Endothelial cell of umbilical vein (primary cell): Measurements from ENCODE around the gene RAD51B. TPM values are rescaled to one million over a fixed set of nuclear protein-coding genes. Genes with fewer than 3 reads are reported as not detected.
"Not testable (repeated sequence)": the region's sequence is repeated elsewhere in the genome, so short reads cannot be mapped to it uniquely, and the experiment has no call there.

Experiments used
- BruUV-seq: library from RNA; stranded (reverse); fragments of 400-500 nt; replicated peaks from 2 replicates; lab custom pipeline; 2021; lab: Mats Ljungman, UMichigan
- CTCF ChIA-PET: fragments of 300-600, 350-600 bp; sonication (Branson Sonifier 250); formaldehyde crosslinking; loops from one replicate; lab custom pipeline; 2021; ENCODE audit warnings: antibody characterized with exemption, inconsistent platforms; lab: Charles Lee
- POLR2A ChIA-PET: fragments of 300-600, 350-600 bp; sonication (Branson Sonifier 250); formaldehyde crosslinking; loops from one replicate; lab custom pipeline; 2021; ENCODE audit warnings: antibody characterized with exemption, inconsistent platforms; lab: Charles Lee
- DNase-seq: peaks from one replicate; pipeline ENCODE4 v3.0.0-alpha.2; 2011; ENCODE audit warnings: low read depth, low spot score
- FAIRE-seq: peaks from 2 replicates; lab custom pipeline; 2011; peaks lifted over from hg19 to GRCh38; lab: Jason Lieb, UNC
- H2AFZ ChIP-seq: 2 replicates; pipeline ENCODE4 v1.6.0; 2012; ENCODE audit warnings: low read depth, low read length, control low read depth, inconsistent platforms
- H3K27ac ChIP-seq: 2 replicates; pipeline ENCODE4 v1.5.1; 2011; ENCODE audit warnings: low read depth, mild to moderate bottlenecking, control low read depth, low read length, moderate library complexity; ENCODE audit not compliant: insufficient read depth
- H3K27me3 ChIP-seq, 2 experiments: 2 replicates each; pipeline versions ENCODE4 v1.6.0 to v1.6.1; 2011; ENCODE audit warnings: low read length in 2 of 2, mixed read lengths in 1 of 2; ENCODE audit not compliant: control insufficient read depth in 2 of 2, insufficient read depth in 2 of 2
- H3K36me3 ChIP-seq, 2 experiments: 2 replicates in 1 of 2; 3 replicates in 1 of 2; pipeline ENCODE4 v1.5.1; 2011; ENCODE audit warnings: low read length in 2 of 2, mild to moderate bottlenecking in 1 of 2, moderate library complexity in 1 of 2; ENCODE audit not compliant: control insufficient read depth in 2 of 2, insufficient read depth in 2 of 2; ENCODE audit errors: extremely low read depth in 1 of 2
- H3K4me1 ChIP-seq: 3 replicates; pipeline ENCODE4 v1.5.1; 2011; ENCODE audit warnings: mild to moderate bottlenecking, low read length; ENCODE audit not compliant: control insufficient read depth, insufficient read depth; ENCODE audit errors: extremely low read depth
- H3K4me2 ChIP-seq: 2 replicates; pipeline ENCODE4 v1.6.1; 2011; ENCODE audit warnings: low read length, control low read depth, mixed read lengths; ENCODE audit not compliant: insufficient read depth
- H3K4me3 ChIP-seq, 3 experiments: fragments of 200-600 bp in 1 of 3; sonication (generic), shearing (Covaris generic) in 1 of 3; replicated peaks in 1 of 3; 2 replicates each; pipeline ENCODE4 v1.5.1; 2011 to 2016; ENCODE audit warnings: control low read depth in 3 of 3, low read length in 3 of 3, mild to moderate bottlenecking in 2 of 3, inconsistent platforms in 1 of 3, low read depth in 1 of 3, moderate library complexity in 1 of 3; ENCODE audit not compliant: insufficient read depth in 1 of 3
- H3K79me2 ChIP-seq: 2 replicates; pipeline ENCODE4 v1.6.0; 2012; ENCODE audit warnings: low read length, inconsistent platforms; ENCODE audit not compliant: control insufficient read depth, insufficient read depth
- H3K9ac ChIP-seq: replicated peaks from 2 replicates; pipeline ENCODE3; 2011; ENCODE audit warnings: low read length, control low read depth; ENCODE audit not compliant: insufficient read depth; ENCODE audit errors: extremely low read depth
- H3K9me1 ChIP-seq: replicated peaks from 3 replicates; pipeline ENCODE4 v1.6.0; 2011; ENCODE audit warnings: mild to moderate bottlenecking, low read length; ENCODE audit not compliant: control insufficient read depth, insufficient read depth; ENCODE audit errors: extremely low read depth
- H3K9me3 ChIP-seq: replicated peaks from 2 replicates; pipeline ENCODE4 v1.5.1; 2012; ENCODE audit warnings: low read length, inconsistent platforms; ENCODE audit not compliant: control insufficient read depth, insufficient read depth
- H4K20me1 ChIP-seq: replicated peaks from 2 replicates; pipeline ENCODE3; 2011; ENCODE audit warnings: mild to moderate bottlenecking, low read length; ENCODE audit not compliant: control insufficient read depth, insufficient read depth; ENCODE audit errors: extremely low read depth
- CTCF ChIP-seq, 2 donors: IDR thresholded peaks; 1 replicate in 1 of 2; 2 replicates in 1 of 2; pipeline ENCODE4 v1.5.1; 2011; ENCODE audit warnings: low read length in 2 of 2, mild to moderate bottlenecking in 2 of 2, moderate library complexity in 2 of 2, control low read depth in 1 of 2, inconsistent platforms in 1 of 2, low read depth in 1 of 2; ENCODE audit not compliant: insufficient read depth in 1 of 2; ENCODE audit errors: extremely low read depth in 1 of 2
- EZH2 ChIP-seq: IDR thresholded peaks from 2 replicates; pipeline ENCODE4 v1.6.1; 2012; ENCODE audit warnings: borderline replicate concordance, low read depth, mild to moderate bottlenecking, moderate library complexity, low read length, inconsistent platforms; ENCODE audit not compliant: severe bottlenecking
- FOS ChIP-seq: IDR thresholded peaks from 2 replicates; pipeline ENCODE4 v1.6.1; 2011; ENCODE audit warnings: mild to moderate bottlenecking, low read length, moderate library complexity, borderline replicate concordance; ENCODE audit not compliant: insufficient read depth
- GATA2 ChIP-seq: IDR thresholded peaks from 2 replicates; pipeline ENCODE4 v1.7.0; 2011; ENCODE audit warnings: low read depth, mild to moderate bottlenecking, moderate library complexity, mixed read lengths, low read length; ENCODE audit not compliant: insufficient read length, insufficient read depth
- JUN ChIP-seq: IDR thresholded peaks from 2 replicates; pipeline ENCODE4 v1.6.1; 2011; ENCODE audit warnings: borderline replicate concordance, low read depth; ENCODE audit not compliant: insufficient read length, insufficient read depth
- MAX ChIP-seq: IDR thresholded peaks from 2 replicates; pipeline ENCODE4 v1.6.1; 2011; ENCODE audit not compliant: insufficient read depth, insufficient read length
- MYC ChIP-seq: IDR thresholded peaks from one replicate; pipeline ENCODE4 v1.6.1; 2011; ENCODE audit warnings: mild to moderate bottlenecking, low read depth, low read length
- POLR2A ChIP-seq: IDR thresholded peaks from 2 replicates; pipeline ENCODE4 v1.6.1; 2012; ENCODE audit warnings: low read depth, mild to moderate bottlenecking, control low read depth, low read length
- POLR2AphosphoS5 ChIP-seq: IDR thresholded peaks from 2 replicates; pipeline ENCODE4 v1.6.1; 2012; ENCODE audit warnings: low read depth, mild to moderate bottlenecking, control low read depth, low read length, moderate library complexity; ENCODE audit not compliant: insufficient read depth
- dilution Hi-C: fragments of 300-500 bp; cut with MboI; formaldehyde crosslinking; loops from one replicate; pipeline ENCODE4 v1.15.0; 2019; ENCODE audit warnings: low sequenced_read_pairs; ENCODE audit not compliant: extremely low pct_ligation_motif_present
- intact Hi-C: fragments of 100-400 bp; cut with micrococcal nuclease; formaldehyde crosslinking; loops from one replicate; pipeline ENCODE4 v1.10.0; 2022
- polyA plus RNA-seq, 4 experiments: library from polyadenylated mRNA; depleted of rRNA in 3 of 4; stranded (reverse) in 3 of 4; unstranded in 1 of 4; fragments of >200 nt; gene quantifications; 2 replicates each; pipeline versions ENCODE4 v1.2.1 to v1.2.3, GENCODE V29; 2011 to 2012; ENCODE audit warnings: missing spikeins in 1 of 4
- total RNA-seq: library from RNA; stranded (reverse); gene quantifications from 2 replicates; pipeline ENCODE4 v1.2.3, GENCODE V29; 2021

Gene RAD51B
- total and polyA plus RNA-seq, 2 donors (not counting 3 experiments of a cell fraction or from before 2014, with no cell fraction given) = 3.9 to 19.0 TPM

GRCh38 chr14:68099495-68100045 lies 280.0 kb downstream of the RAD51B start:
- H3K4me2 ChIP-seq = no peak overlapping the region
- no peak for TF ChIP-seq GATA2
- no peak for TF ChIP-seq POLR2A
- TF ChIP-seq MYC = no peak
- no peak for TF ChIP-seq POLR2AphosphoS5
- TF ChIP-seq CTCF (IDR thresholded peaks at IDR 0.05; ENCODE audit: extremely low read depth in 1 of 2, insufficient read depth in 1 of 2, low read depth in 1 of 2, low read length in 2 of 2) = no peak
- TF ChIP-seq JUN = no peak
- no peak for TF ChIP-seq FOS
- TF ChIP-seq MAX = no peak
- no peak for TF ChIP-seq EZH2
- H3K79me2 ChIP-seq = no peaks in the 10 kb centered on the region
- H3K9me3 ChIP-seq = peaks cover 5% of the 10 kb centered on the region
- H3K27ac ChIP-seq = no peak overlapping the region
- no peak overlapping the region for H2AFZ ChIP-seq
- no peaks in the 10 kb centered on the region for H4K20me1 ChIP-seq
- H3K27me3 ChIP-seq = no peaks in the 10 kb centered on the region
- no peak for DNase-seq
- no peaks in the 10 kb centered on the region for H3K36me3 ChIP-seq
- dilution Hi-C loops = no loop called here
- no peak overlapping the region for H3K9ac ChIP-seq
- no peak for FAIRE-seq
- H3K4me3 ChIP-seq = no peak overlapping the region
- H3K9me1 ChIP-seq = no peaks in the 10 kb centered on the region
- no peaks in the 10 kb centered on the region for H3K4me1 ChIP-seq
- ChIA-PET CTCF (no interaction called here), POLR2A (no interaction called here)
- intact Hi-C loops = no loop called here
- no TSS peak for BruUV-seq

GRCh38 chr14:68101715-68102301 lies 282.2 kb downstream of the RAD51B start:
- H3K27me3 ChIP-seq, H3K27ac ChIP-seq, intact Hi-C loops, H2AFZ ChIP-seq, H3K9me1 ChIP-seq, H3K4me3 ChIP-seq, BruUV-seq, H3K36me3 ChIP-seq, H3K9me3 ChIP-seq, DNase-seq, H3K9ac ChIP-seq, H3K4me1 ChIP-seq, FAIRE-seq, H3K79me2 ChIP-seq, POLR2A ChIA-PET, CTCF ChIA-PET, H4K20me1 ChIP-seq, H3K4me2 ChIP-seq, dilution Hi-C loops: not testable (repeated sequence)
